ENCODE data around the gene NOTCH1. TPM values are rescaled to one million over a fixed set of nuclear protein-coding genes. Genes with fewer than 3 reads are reported as not detected.

The NOTCH1 gene
- polyA plus RNA-seq, 2 of the 4 experiments (the other 2 are of a cell fraction): 0.88 to 5.7 TPM

DNA sequence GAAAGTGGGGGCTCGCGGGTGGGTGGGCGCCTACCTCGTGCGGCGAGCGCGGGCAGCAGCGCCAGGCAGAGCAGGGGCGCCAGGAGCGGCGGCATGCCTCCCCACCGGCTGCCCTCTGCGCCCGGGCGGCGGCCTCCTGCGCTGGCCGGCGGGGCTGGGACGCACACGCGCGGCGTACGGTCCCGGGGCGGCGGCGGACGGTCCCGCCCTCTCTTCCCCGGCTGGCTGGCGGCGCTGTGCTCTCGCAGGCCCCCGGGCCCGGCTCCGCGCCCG, 220 bp downstream of the NOTCH1 start:
- DNase-seq (ENCODE audit: low read depth in 1 of 2, low spot score in 1 of 2) (no peak), FAIRE-seq (no peak), ATAC-seq (peak; percentile 17 to 37; a peak in 5 of 6 replicates)
- Histone ChIP-seq H3K9me3 (no peaks in the 10 kb centered on the region), H3K27ac (peak overlapping the region; percentile 79 to 98), H3K4me1 (peaks cover 32% of the 10 kb centered on the region), H3K4me2 (peak overlapping the region; percentile 92), H3K4me3 (peak overlapping the region; percentile 91)
- ChIA-PET CTCF (interaction anchor here (1.0 to 1.7 kb wide), 2 partner anchors 16 to 18 kb away, joined by 3 to 4 read pairs; no protein-coding TSS in a partner anchor), POLR2A (interaction anchor here (1.2 kb wide), 1 partner anchor 23 kb away, joined by 3 read pairs; no protein-coding TSS in a partner anchor)
- TF ChIP-seq ZC3H11A (IDR thresholded peaks at IDR 0.05) (no peak), SMC3 (IDR thresholded peaks at IDR 0.05) (no peak), KDM5A (IDR thresholded peaks at IDR 0.05) (no peak), CBX8 (IDR thresholded peaks at IDR 0.05) (no peak), CBX2 (IDR thresholded peaks at IDR 0.05; ENCODE audit: borderline replicate concordance, low read depth) (no peak), CEBPB (IDR thresholded peaks at IDR 0.05) (no peak), HEYL (CRISPR knock-in tag; IDR thresholded peaks at IDR 0.05) (no peak), POLR2AphosphoS2 (conservative IDR thresholded peaks at IDR 0.05; ENCODE audit: low read length) (no peak), PHF8 (IDR thresholded peaks at IDR 0.05; ENCODE audit: borderline replicate concordance, low read depth) (no peak), HMGXB4 (CRISPR knock-in tag; IDR thresholded peaks at IDR 0.05; ENCODE audit: borderline replicate concordance) (no peak), POLR2A (IDR thresholded peaks at IDR 0.05; ENCODE audit: low read length) (no peak)
- TF ChIP-seq, protein P1, sequence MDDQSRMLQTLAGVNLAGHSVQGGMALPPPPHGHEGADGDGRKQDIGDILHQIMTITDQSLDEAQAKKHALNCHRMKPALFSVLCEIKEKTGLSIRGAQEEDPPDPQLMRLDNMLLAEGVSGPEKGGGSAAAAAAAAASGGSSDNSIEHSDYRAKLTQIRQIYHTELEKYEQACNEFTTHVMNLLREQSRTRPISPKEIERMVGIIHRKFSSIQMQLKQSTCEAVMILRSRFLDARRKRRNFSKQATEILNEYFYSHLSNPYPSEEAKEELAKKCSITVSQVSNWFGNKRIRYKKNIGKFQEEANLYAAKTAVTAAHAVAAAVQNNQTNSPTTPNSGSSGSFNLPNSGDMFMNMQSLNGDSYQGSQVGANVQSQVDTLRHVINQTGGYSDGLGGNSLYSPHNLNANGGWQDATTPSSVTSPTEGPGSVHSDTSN (IDR thresholded peaks at IDR 0.05): no peak
- WGBS (ENCODE audit: missing lambda C conversion rate): no CpG with 5 or more reads among the region's 41 CpGs

GRCh38 chr9:136544964-136545691, 720 bp downstream of the NOTCH1 start:
- peak; percentile 1 to 2; a peak in 1 of 6 replicates for ATAC-seq
- POLR2A ChIA-PET: interaction anchor here (0.7 to 1.2 kb wide), 2 partner anchors 23 to 28 kb away, joined by 3 read pairs; no protein-coding TSS in a partner anchor

GRCh38 chr9:136544548-136544963, 1.3 kb downstream of the NOTCH1 start:
- Histone ChIP-seq H3K4me1 (peaks cover 21% of the 10 kb centered on the region), H3K4me2 (peak overlapping the region; percentile 92), H3K27ac (peak overlapping the region; percentile 79 to 98), H3K4me3 (peak overlapping the region; percentile 91), H3K9me3 (no peaks in the 10 kb centered on the region)
- CTCF ChIA-PET: interaction anchor here (0.7 to 1.4 kb wide), 4 partner anchors 18 to 82 kb away, joined by 3 read pairs; no protein-coding TSS in a partner anchor
- WGBS (ENCODE audit: missing lambda C conversion rate): 4% methylated on average over 22 of the region's 31 CpGs
- FAIRE-seq: no peak
- ATAC-seq: peak in 1 of 2 experiments; percentile 11; a peak in 2 of 6 replicates
- POLR2A ChIA-PET: interaction anchor here (0.7 kb wide), 1 partner anchor 28 kb away, joined by 3 read pairs; no protein-coding TSS in a partner anchor
- DNase-seq (ENCODE audit: low read depth in 1 of 2, low spot score in 1 of 2): peak in 1 of 2 experiments; percentile 43
- no peak for TF ChIP-seq MAX (IDR thresholded peaks at IDR 0.05)
- TF ChIP-seq FOSL2 (IDR thresholded peaks at IDR 0.05): no peak
- TF ChIP-seq FOSL2 (CRISPR knock-in tag; IDR thresholded peaks at IDR 0.05): no peak
- no peak for TF ChIP-seq HDAC2 (IDR thresholded peaks at IDR 0.05)
- TF ChIP-seq, protein P1 (IDR thresholded peaks at IDR 0.05): no peak
- no peak for TF ChIP-seq RFX5 (IDR thresholded peaks at IDR 0.05)
- TF ChIP-seq MAZ (IDR thresholded peaks at IDR 0.05; ENCODE audit: borderline replicate concordance, low read depth, low read length): no peak
- TF ChIP-seq CHD4 (IDR thresholded peaks at IDR 0.05; ENCODE audit: borderline replicate concordance): no peak
- TF ChIP-seq ZSCAN20 (CRISPR knock-in tag; IDR thresholded peaks at IDR 0.05): no peak
- TF ChIP-seq, protein P2, sequence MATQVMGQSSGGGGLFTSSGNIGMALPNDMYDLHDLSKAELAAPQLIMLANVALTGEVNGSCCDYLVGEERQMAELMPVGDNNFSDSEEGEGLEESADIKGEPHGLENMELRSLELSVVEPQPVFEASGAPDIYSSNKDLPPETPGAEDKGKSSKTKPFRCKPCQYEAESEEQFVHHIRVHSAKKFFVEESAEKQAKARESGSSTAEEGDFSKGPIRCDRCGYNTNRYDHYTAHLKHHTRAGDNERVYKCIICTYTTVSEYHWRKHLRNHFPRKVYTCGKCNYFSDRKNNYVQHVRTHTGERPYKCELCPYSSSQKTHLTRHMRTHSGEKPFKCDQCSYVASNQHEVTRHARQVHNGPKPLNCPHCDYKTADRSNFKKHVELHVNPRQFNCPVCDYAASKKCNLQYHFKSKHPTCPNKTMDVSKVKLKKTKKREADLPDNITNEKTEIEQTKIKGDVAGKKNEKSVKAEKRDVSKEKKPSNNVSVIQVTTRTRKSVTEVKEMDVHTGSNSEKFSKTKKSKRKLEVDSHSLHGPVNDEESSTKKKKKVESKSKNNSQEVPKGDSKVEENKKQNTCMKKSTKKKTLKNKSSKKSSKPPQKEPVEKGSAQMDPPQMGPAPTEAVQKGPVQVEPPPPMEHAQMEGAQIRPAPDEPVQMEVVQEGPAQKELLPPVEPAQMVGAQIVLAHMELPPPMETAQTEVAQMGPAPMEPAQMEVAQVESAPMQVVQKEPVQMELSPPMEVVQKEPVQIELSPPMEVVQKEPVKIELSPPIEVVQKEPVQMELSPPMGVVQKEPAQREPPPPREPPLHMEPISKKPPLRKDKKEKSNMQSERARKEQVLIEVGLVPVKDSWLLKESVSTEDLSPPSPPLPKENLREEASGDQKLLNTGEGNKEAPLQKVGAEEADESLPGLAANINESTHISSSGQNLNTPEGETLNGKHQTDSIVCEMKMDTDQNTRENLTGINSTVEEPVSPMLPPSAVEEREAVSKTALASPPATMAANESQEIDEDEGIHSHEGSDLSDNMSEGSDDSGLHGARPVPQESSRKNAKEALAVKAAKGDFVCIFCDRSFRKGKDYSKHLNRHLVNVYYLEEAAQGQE (IDR thresholded peaks at IDR 0.05): no peak
- no peak for TF ChIP-seq EHF (CRISPR knock-in tag; IDR thresholded peaks at IDR 0.05)

More at GRCh38 chr9:136544964-136545691, 720 bp downstream of the NOTCH1 start:
- DNase-seq (ENCODE audit: low read depth in 1 of 2, low spot score in 1 of 2) (no peak), FAIRE-seq (no peak)
- Histone ChIP-seq H3K4me3 (peak overlapping the region; percentile 91), H3K4me1 (peaks cover 27% of the 10 kb centered on the region), H3K4me2 (peak overlapping the region; percentile 92), H3K27ac (peak overlapping the region; percentile 79 to 98), H3K9me3 (no peaks in the 10 kb centered on the region)
- 3% methylated on average over 32 of the region's 82 CpGs for WGBS (ENCODE audit: missing lambda C conversion rate)
- TF ChIP-seq ATOH8 (CRISPR knock-in tag; IDR thresholded peaks at IDR 0.05; ENCODE audit: low read depth) (no peak), CEBPB (IDR thresholded peaks at IDR 0.05) (peak; percentile 59; a peak in 3 of 4 replicates), KDM1A (IDR thresholded peaks at IDR 0.05; ENCODE audit: low read depth) (no peak), JUN (IDR thresholded peaks at IDR 0.05) (no peak)
- CTCF ChIA-PET: interaction anchor here (0.7 to 1.1 kb wide), 2 partner anchors 18 to 56 kb away, joined by 3 read pairs; no protein-coding TSS in a partner anchor
